ENCODE measurements around the gene NTN4. TPM values are rescaled to one million over a fixed set of nuclear protein-coding genes. Genes with fewer than 3 reads are reported as not detected.

NTN4 gene
- total and polyA plus RNA-seq, 12 donors, result 10.1 to 62.5 (median 42.4) TPM

DNA sequence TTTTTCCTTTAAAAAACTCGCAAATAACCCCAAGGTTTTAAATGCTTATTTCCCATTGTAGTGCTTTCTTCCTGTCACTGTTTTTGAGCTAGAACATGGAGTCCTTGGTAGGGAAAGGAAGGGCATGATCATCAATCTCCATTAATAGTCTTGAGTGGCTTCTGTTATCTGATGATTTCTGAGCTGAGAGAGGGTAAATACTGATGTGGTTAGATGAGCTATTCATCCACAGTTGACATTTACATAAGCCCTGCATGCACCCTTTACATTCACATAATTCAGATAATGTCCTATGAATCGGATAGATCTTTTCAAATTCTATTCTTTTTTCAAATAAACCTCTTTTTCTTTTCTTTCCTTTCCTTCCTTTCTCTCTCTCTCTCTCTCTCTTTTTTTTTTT, 81.4 kb downstream of the NTN4 start:
- intact Hi-C loops (cut with DNase I), result no loop called here
- 33 to 68% (median 51%) methylated on average over 2 of the region's 2 CpGs for WGBS, 4 donors

DNA sequence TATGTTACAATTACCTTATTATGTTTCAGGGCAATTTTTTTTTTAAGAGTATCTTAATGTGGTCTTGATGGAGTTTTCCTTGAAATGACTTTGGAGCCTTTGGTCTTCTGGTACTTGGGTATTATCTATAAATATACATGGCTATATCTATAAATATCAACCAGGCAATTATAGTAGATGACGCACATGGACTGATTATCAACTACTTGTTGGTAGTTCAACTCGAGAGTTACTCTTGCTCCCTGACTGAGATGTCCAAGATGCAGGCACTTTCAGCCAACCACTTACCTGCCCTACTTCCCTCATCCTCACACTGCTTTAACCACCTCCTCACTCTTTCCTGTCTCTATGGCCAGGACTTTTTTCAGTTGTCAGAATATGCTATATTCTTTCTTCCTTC, 85.4 kb downstream of the NTN4 start:
- Histone ChIP-seq H3K36me3 (replicated peaks in 1 of 2) (no peaks in the 10 kb centered on the region), H3K9me3 (replicated peaks in 1 of 3) (no peaks in the 10 kb centered on the region), H3K27me3 (no peaks in the 10 kb centered on the region), H3K4me1 (replicated peaks in 1 of 2) (peaks cover 0 to 5% of the 10 kb centered on the region in 2 donors), H3K27ac (no peak overlapping the region), H3K4me3 (no peak overlapping the region)
- 89 to 96% (median 95%) methylated on average over 2 of the region's 2 CpGs for WGBS, 4 donors
- TF ChIP-seq, protein P1, sequence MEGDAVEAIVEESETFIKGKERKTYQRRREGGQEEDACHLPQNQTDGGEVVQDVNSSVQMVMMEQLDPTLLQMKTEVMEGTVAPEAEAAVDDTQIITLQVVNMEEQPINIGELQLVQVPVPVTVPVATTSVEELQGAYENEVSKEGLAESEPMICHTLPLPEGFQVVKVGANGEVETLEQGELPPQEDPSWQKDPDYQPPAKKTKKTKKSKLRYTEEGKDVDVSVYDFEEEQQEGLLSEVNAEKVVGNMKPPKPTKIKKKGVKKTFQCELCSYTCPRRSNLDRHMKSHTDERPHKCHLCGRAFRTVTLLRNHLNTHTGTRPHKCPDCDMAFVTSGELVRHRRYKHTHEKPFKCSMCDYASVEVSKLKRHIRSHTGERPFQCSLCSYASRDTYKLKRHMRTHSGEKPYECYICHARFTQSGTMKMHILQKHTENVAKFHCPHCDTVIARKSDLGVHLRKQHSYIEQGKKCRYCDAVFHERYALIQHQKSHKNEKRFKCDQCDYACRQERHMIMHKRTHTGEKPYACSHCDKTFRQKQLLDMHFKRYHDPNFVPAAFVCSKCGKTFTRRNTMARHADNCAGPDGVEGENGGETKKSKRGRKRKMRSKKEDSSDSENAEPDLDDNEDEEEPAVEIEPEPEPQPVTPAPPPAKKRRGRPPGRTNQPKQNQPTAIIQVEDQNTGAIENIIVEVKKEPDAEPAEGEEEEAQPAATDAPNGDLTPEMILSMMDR (IDR thresholded peaks at IDR 0.05), result no peak
- intact Hi-C loops (cut with DNase I), result no loop called here
- no peak for DNase-seq

More for the DNA sequence above, 81.4 kb downstream of the NTN4 start:
- no peak for DNase-seq
- Histone ChIP-seq H3K4me1 (replicated peaks in 1 of 2) (peaks cover 0 to 5% of the 10 kb centered on the region in 2 donors), H3K27ac (no peak overlapping the region), H3K27me3 (no peaks in the 10 kb centered on the region), H3K9me3 (replicated peaks in 1 of 3) (no peaks in the 10 kb centered on the region), H3K4me3 (no peak overlapping the region), H3K36me3 (replicated peaks in 1 of 2) (no peaks in the 10 kb centered on the region)
- TF ChIP-seq, protein P1 (IDR thresholded peaks at IDR 0.05), result no peak
- no peak for TF ChIP-seq POLR2A (IDR thresholded peaks at IDR 0.05)

DNA sequence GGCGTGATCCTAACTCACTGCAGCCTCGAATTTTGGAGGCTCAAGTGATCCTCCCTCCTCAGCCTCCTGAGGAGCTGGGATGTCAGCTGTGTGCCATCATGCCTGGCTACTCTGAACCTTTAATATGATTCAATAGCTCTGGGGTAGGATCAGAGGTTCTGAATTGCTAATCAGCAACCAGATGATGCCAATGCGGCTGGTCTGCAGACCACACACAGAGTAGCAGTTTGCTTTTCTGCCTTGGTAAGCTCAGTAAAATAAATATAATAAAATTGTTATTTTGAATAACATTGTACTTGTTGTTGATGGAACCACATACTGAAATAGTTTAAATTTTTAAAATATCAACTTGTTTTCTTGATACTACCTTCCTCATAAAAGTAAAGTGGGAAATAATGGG, 86.6 kb downstream of the NTN4 start:
- Histone ChIP-seq H3K27me3 (no peaks in the 10 kb centered on the region), H3K4me1 (replicated peaks in 1 of 2) (peaks cover 2 to 5% of the 10 kb centered on the region in 2 donors), H3K27ac (no peak overlapping the region), H3K4me3 (no peak overlapping the region), H3K36me3 (replicated peaks in 1 of 2) (no peaks in the 10 kb centered on the region), H3K9me3 (replicated peaks in 1 of 3) (no peaks in the 10 kb centered on the region)
- intact Hi-C loops (cut with DNase I), result no loop called here
- no peak for TF ChIP-seq POLR2A (IDR thresholded peaks at IDR 0.05)
- 85 to 94% (median 91%) methylated on average over 3 of the region's 3 CpGs for WGBS, 4 donors
- DNase-seq, result no peak

DNA sequence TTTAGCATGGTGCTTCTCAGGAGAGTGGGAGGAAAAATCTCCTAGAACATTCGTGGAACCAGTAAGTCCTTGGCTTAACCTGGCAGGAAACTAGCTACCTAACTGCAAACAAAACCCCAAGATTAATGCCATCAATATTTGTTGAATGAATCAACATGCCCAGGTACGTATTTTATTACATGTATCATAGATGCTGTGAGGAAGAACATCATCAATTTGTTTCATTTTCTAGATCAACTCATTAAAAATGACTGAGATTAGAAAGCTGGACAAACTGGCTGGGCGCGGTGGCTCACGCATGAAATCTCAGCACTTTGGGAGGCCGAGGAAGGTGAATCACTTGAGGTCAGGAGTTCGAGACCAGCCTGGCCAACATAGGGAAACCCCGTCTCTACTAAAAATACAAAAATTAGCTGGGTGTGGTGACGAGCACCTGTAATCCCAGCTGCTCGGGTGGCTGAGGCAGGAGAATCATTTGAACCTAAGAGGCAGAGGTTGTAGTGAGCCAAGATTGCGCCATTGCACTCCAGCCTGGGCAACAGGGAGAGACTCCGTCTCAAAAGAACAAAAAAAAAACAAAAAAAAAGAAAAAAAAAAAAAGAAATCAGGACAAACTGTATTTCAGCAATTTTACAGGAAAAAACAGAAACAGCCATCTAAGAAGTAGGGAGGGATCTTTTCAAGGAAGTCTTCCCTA, 88.7 kb downstream of the NTN4 start:
- WGBS, 4 donors, result 77 to 85% (median 80%) methylated on average over 12 of the region's 12 CpGs
- Histone ChIP-seq H3K27me3 (no peaks in the 10 kb centered on the region), H3K4me1 (replicated peaks in 1 of 2) (peaks cover 0 to 3% of the 10 kb centered on the region in 2 donors), H3K9me3 (replicated peaks in 1 of 3) (no peaks in the 10 kb centered on the region), H3K27ac (no peak overlapping the region), H3K36me3 (replicated peaks in 1 of 2) (no peaks in the 10 kb centered on the region), H3K4me3 (no peak overlapping the region)
- TF ChIP-seq, protein P1 (IDR thresholded peaks at IDR 0.05), result no peak
- TF ChIP-seq POLR2A (IDR thresholded peaks at IDR 0.05), result no peak
- no peak for DNase-seq
- intact Hi-C loops (cut with DNase I), result no loop called here

DNA sequence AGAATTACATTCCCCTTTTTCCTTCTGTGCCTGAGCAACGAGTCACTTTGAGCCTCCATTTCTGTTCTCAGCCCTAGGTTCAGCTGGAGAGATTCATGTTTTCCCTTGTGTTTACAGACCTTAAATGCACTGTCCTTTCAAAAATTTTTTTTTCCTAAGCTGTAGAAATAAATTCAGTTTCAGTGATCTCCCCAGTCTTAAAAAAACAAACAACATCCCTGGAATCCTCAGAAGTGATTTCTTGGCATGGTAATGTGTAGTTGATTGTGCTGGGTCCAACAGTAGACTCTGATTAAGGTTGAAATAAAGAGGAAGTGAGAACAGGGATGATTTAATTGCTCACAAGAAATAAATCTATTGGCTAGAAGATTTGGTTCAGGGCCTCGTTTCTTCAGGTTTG, 89.3 kb downstream of the NTN4 start:
- no peak for TF ChIP-seq POLR2A (IDR thresholded peaks at IDR 0.05)
- TF ChIP-seq, protein P1 (IDR thresholded peaks at IDR 0.05), result no peak
- H3K4me1 ChIP-seq (replicated peaks in 1 of 2), result peaks cover 0 to 3% of the 10 kb centered on the region in 2 donors
- no peak overlapping the region for H3K4me3 ChIP-seq
- no peaks in the 10 kb centered on the region for H3K36me3 ChIP-seq (replicated peaks in 1 of 2)
- no peak overlapping the region for H3K27ac ChIP-seq
- H3K27me3 ChIP-seq, result no peaks in the 10 kb centered on the region
- H3K9me3 ChIP-seq (replicated peaks in 1 of 3), result no peaks in the 10 kb centered on the region
- no peak for DNase-seq
- intact Hi-C loops (cut with DNase I), result no loop called here
- 47 to 54% (median 48%) methylated on average over 2 of the region's 2 CpGs for WGBS, 4 donors
